GM21717 (cell line): ENCODE data around the gene PRMT5.

Experiments
- ATAC-seq: cut with Tn5 transposase; IDR thresholded peaks from one replicate; pipeline ENCODE4 v1.9.1; 2021; ENCODE audit warnings: mild to moderate bottlenecking, moderate library complexity; ENCODE audit not compliant: unreplicated experiment

Gene PRMT5

DNA sequence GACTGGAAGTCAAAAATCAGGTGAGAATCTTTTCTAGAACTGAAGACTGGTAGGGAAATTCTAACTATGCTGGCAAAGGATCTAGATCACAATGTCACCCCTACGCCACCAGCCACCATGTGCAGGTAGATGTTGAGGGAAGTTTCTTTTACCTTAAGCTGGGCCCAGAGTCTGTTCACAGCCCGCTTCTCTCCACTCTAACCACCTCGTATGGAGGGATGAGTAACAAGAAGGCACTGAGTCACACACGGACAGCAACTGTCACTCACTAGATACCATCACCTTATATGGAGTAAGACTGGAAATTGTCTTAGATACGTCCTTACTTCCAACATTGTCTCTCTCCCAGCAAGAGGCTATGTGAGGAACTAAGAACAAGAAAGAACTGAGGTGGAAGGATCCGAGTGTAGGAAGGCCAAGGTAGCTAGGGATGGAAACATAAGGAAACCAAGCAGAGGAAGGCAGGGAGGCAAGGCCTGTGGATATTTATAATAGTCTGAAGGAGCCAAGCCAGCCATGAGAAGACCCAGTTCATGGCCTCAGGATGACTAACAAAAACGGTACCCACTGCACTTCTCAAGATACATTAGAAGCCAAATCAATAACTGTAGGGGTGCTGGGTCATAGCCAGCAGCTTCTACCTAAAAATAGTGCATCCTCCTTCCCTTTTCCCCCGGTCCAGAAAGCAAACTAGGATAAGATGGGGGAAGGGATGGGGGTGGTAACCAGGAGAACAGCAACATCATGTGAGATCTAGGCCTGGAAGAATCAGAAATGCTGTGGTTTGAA, 30.7 kb downstream of the PRMT5 start:
- no peak for ATAC-seq

DNA sequence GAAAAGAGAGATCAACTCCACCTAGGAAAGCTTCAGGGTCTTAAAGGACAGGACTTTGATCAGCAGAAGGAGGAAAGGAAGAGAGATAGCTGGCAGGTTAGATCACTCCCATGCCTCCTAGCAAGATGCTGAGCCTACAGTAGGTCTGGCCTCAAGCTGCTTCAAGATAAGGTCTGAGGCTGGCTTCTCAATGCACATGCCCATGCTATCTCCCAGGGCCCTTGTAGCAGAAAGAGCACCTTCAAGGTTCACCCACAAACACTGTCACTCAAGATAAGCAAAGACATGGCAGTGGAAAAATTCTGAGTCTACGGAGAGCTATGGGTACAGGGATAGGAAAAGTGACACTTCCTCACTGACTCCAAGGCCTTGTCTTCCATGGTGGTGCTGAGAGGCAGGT, 31.8 kb downstream of the PRMT5 start:
- no peak for ATAC-seq

GRCh38 chr14:22896760-22897159, 32.4 kb downstream of the PRMT5 start:
- ATAC-seq, result no peak

GRCh38 chr14:22896356-22896755, 32.8 kb downstream of the PRMT5 start:
- no peak for ATAC-seq

DNA sequence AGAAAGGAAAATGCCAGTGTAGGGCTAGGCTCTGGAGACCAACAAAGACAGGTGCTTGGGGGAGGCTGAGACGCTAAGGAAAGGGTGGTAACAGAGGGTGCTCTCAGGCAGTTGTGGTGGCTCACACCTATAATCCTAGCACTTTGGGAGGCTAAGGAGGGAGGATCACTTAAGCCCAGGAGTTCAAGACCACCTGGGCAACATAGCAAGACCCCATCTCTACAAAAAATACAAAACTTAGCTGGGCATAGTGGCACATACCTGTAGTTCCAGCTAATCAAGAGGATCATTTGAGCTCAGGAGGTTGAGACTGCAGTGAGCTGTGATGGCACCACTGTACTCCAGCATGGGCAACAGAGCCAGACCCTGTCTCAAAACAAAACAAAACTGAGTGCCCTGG, 33.8 kb downstream of the PRMT5 start:
- no peak for ATAC-seq

DNA sequence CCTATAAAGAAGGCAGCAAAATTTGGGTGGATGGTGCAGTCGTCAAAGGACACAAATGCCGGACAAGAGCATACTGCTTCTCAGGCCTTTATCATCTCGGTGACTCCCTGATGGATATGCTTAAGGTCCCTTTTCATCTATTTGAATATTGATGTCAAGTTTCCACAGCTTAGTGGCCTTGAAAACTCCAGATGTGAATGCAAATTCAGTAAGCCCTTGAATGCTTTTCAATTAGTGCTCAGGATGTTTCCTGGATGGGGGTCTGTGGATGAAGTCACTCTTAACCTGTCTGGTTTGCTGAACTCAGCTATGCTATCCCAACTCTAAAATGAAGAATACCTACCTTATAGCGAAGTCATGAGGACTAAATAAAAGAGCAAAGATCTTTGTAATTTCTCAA, 35.5 kb downstream of the PRMT5 start:
- no peak for ATAC-seq

- ATAC-seq, result no peak
Measured at GRCh38 chr14:22892488-22892887, 36.7 kb downstream of the PRMT5 start.

- no peak for ATAC-seq
Measured at GRCh38 chr14:22890416-22890815, 38.8 kb downstream of the PRMT5 start.

DNA sequence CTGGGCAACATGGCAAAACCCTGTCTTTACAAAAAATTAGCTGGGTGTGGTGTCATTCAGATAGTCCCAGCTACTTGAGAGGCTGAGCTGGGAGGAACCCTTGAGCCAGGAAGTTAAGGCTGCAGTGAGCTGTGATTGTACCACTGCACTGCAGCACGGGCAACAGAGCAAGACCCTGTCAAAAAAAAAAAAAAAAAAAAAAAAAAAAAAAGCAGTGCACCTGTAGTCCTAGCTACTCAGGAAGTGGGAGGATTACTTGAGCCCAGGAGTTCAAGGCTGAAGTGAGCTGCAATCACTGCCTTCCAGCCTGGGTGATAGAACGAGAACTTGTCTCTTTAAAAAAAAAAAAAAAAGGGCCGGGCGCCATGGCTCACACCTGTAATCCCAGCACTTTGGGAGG, 40.5 kb downstream of the PRMT5 start:
- ATAC-seq, result no peak

GRCh38 chr14:22887990-22888378, 41.2 kb downstream of the PRMT5 start:
- peak; percentile 36 for ATAC-seq

GRCh38 chr14:22887260-22887989, 41.8 kb downstream of the PRMT5 start:
- ATAC-seq, result peak; percentile 41

DNA sequence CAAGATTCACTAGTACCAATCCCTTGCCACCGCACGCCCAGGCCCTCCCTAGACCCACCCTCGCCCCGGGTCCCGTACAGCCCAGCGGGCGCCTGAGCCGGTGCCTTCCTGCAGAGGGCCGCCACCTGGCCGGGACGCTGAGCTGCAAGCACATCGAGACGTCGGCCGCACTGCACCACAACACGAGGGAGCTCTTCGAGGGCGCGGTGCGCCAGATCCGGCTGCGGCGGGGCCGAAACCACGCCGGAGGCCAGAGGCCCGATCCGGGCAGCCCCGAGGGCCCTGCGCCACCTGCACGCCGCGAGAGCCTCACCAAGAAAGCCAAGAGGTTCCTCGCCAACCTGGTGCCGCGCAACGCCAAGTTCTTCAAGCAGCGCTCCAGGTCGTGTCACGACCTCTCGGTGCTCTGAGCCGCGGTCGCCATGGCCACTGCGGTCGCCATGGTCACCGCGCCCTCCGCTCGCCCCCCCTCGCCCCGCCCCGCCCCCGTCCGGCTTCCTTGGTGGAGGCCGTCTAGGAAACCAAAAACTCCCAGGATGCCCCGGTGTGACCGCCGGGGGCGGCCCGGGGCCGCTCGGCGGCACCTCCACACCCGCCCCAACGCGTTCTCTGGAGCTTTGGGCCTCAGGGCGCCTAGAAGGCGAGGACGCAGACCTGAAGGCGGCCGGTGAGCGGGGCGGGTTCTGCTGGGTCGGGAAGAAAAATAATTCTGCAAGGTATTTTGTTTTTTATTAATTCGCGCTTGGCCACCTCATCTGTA, 42.5 kb downstream of the PRMT5 start:
- peak; percentile 41 for ATAC-seq

- ATAC-seq, result no peak
Measured at GRCh38 chr14:22885975-22886374, 43.2 kb downstream of the PRMT5 start.

DNA sequence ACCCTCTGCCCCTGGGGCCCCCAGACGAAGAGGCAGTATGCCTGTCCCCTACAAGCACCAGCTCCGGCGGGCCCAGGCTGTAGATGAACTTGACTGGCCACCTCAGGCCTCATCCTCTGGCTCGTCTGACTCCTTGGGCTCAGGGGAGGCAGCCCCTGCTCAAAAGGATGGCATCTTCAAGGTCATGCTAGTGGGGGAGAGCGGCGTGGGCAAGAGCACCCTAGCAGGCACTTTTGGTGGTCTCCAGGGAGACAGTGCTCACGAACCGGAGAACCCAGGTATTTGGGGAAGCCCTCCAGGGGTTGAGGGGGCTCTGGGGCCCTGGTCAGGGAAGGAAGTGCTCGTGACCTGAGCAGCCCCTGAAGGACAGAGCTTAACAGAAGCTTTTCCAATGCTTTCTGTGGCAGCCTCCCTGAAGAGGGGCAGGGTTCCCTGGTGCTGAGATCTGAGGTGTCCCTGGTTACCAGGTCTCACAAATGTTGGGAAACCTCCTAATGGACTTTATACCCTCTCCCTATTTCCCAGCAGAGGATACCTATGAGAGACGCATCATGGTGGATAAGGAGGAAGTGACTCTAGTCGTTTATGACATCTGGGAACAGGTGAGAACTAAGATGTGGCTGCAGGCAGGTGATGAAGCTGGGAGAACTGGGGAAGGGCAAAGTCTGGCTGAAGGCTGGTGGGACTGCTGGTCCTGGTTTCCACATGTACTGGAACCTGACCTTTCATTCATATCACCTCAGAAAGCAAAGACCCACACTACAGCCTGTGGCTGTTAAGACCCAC, 44.2 kb downstream of the PRMT5 start:
- ATAC-seq, result no peak

DNA sequence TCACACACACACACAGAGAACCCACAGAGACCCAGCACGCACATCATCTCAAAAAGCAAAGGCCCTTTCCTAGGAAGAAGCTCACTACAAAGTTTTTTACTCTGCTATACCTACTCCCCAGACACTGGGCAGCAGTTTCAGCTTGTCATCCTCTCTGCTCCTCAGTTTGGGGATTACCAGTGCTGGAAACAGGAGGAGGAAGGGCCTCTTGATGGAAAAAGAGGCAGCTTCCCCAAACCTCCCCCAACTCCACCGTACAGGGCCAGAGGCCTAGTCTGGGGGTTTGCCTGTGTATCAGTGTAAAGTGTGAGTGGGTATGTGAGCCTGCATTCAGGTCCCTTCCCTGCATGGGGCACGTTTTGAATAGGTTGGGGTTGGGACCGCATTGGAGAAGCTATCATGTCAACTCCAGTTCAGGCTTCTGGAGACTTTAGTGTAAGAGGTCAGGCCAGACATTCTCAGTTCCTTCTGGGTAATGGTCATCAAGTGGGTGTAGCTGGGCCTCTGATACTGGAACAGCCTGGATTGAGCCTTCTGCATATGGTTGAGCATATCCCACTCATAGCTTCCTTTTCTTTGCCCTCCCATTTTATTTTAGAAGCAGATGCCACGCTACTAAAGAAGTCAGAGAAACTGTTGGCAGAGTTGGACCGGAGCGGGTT, 45.0 kb downstream of the PRMT5 start:
- ATAC-seq, result no peak

DNA sequence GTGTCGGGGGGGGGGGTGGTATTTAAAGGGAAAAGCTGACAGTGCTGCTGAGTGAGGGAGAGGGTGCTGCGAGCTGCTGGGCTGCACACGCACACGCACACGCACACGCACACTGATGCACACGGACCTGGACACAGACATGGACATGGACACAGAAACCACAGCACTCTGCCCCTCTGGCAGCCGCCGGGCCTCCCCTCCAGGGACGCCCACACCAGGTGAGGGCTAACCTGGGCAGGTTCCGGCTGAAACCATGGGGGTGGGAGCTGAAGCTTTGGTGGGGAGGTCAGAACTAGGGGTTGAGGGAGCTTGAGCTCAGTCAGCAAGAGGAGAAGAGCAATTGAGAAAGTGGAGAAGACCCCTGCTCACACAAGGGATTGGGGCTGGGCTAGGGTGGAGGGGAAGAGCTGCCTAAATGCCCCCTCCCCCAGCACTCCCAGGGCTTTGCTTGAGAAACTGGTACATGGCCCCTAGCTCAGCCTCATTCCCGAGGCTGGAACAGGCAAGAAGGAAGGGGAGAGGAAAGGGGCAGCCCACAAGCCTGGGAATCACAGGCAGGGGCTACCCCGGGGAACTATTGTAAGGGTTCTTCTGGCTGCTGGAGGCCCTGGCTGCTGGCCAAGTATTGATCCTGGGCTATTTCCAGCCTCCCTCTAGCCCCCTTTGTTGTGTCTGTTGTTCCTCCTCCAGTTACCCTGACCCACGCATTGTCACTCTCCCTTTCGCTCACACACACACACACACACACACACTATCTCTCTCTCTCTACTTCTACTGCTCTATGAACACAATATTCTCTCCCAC, 45.8 kb downstream of the PRMT5 start, which contains the start of gene REM2:
REM2 (plus strand) TSS at position 50 of the 804 bp plus-strand sequence; CDS start at position 116, 66 bp downstream.
- no peak for ATAC-seq

DNA sequence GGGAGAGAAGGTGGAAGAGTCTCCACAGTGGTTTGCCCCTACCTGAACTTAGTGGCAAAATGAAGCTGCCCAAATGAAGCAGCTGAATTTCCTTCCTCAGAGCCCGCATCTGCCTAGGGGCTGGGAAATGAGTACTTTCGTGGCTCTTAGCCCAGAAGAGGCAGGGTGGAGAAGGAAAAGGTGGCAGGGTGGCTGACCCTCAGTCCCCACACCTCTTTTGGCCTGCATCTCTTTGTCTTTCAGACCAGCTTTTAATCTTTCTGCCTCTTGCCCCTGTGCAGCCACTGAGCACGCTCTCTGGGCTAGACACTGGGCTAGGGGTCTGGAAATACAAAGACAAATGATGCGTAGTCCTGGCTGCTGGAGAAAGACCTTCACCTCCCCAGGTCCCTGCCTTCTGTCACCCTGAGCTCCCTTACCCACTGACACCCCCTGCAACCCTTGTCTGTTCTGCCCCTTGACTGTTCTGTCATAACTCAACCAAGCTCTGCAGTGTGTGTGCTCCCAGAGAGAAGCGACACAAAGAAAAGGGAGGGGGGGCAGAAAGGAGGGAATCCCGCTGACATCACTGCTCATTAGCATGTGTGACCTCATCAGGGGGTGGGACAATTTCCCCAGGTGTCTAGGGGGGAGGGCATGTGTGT, 46.5 kb downstream of the PRMT5 start:
- ATAC-seq, result no peak

- ATAC-seq, result no peak
Measured at GRCh38 chr14:22882064-22882463, 47.1 kb downstream of the PRMT5 start.
